Measurements from ENCODE around the gene DNASE1L1. TPM values are rescaled to one million over a fixed set of nuclear protein-coding genes. Genes with fewer than 3 reads are reported as not detected.

Gene DNASE1L1
- polyA plus RNA-seq, 1 donor (not counting 4 experiments of a cell fraction or from before 2014, with no cell fraction given) = 17.1 TPM

- Histone ChIP-seq H3K4me2 (ENCODE audit: control insufficient read depth, extremely low read depth, insufficient read depth, low read depth, low read length) (no peak overlapping the region), H3K79me2 (ENCODE audit: control insufficient read depth, insufficient read depth, low read length) (peaks cover 24% of the 10 kb centered on the region), H3K9me1 (ENCODE audit: control insufficient read depth, extremely low read depth, insufficient read depth, low read length) (no peaks in the 10 kb centered on the region), H3K4me3 (ENCODE audit: control insufficient read depth in 2 of 3, extremely low read depth in 1 of 3, insufficient read depth in 2 of 3, low read depth in 1 of 3, low read length in 3 of 3) (no peak overlapping the region), H3K4me1 (ENCODE audit: control insufficient read depth, extremely low read depth, insufficient read depth, low read length) (peaks cover 17% of the 10 kb centered on the region), H3K9ac (ENCODE audit: control insufficient read depth, extremely low read depth, insufficient read depth, low read length) (no peak overlapping the region), H4K20me1 (ENCODE audit: control insufficient read depth, extremely low read depth, insufficient read depth, low read length) (peaks cover 5% of the 10 kb centered on the region), H3K27ac (ENCODE audit: control insufficient read depth, insufficient read depth, low read length) (no peak overlapping the region), H2AFZ (ENCODE audit: control insufficient read depth, low read length) (no peak overlapping the region), H3K9me3 (ENCODE audit: control insufficient read depth, low read depth, low read length) (peaks cover 4% of the 10 kb centered on the region), H3K27me3 (ENCODE audit: control insufficient read depth, extremely low read depth, insufficient read depth, low read length) (no peaks in the 10 kb centered on the region), H3K36me3 (ENCODE audit: control insufficient read depth in 2 of 2, extremely low read depth in 1 of 2, insufficient read depth in 2 of 2, low read length in 2 of 2) (peaks cover 1 to 7% of the 10 kb centered on the region in 2 experiments)
- no peak for FAIRE-seq
- dilution Hi-C loops (cut with MboI; ENCODE audit: extremely low pct_ligation_motif_present, low sequenced_read_pairs) = no loop called here
- TF ChIP-seq CTCF (optimal IDR thresholded peaks at IDR 0.05 in 1 of 3, IDR thresholded peaks at IDR 0.05 in 1 of 3, conservative IDR thresholded peaks at IDR 0.05 in 1 of 3; ENCODE audit: extremely low read depth in 1 of 3, insufficient read depth in 2 of 3, low read length in 3 of 3) (no peak), EZH2 (IDR thresholded peaks at IDR 0.05; ENCODE audit: low read length) (no peak)
- no peak for DNase-seq (ENCODE audit: low read depth, low spot score)
These were observed 32.5 kb upstream of the DNASE1L1 start for GRCh38 chrX:154441564-154441963.

DNA sequence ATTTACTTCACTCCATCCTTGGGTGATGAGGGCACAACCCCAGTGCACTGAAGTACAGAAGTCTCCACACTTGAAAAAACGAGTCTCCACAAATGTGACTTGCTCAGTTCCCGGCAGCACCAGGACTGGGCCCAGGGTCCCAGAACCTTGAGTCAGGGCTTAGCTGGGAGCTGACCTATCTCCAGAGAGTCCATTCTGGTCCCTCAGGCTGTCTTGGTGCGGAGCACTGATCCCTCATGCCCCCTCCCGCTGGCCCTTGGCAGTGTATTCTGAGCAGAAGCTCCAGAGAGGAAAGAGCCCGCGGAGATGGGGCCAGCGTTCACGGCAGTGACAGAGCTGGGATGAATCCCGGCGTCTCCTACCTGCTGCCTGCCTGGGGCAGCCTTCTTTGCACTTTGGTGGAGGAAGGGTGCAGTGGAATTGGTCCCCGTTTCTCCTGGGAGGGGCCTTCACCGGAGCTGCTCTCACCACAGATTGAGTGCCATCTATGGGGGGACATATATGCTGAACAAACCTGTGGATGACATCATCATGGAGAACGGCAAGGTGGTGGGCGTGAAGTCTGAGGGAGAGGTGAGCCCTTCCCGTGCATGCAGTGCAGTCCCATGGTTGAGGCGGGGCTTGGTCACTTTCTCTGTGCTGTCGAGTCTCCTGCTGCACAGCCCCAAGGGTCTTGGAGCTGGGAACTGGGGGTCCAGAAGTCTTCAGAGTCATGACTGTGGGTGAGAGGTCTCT lies 31.7 kb upstream of the DNASE1L1 start:
- dilution Hi-C loops (cut with MboI; ENCODE audit: extremely low pct_ligation_motif_present, low sequenced_read_pairs) = no loop called here
- H3K9ac ChIP-seq (ENCODE audit: control insufficient read depth, extremely low read depth, insufficient read depth, low read length) = no peak overlapping the region
- peaks cover 17% of the 10 kb centered on the region for H3K4me1 ChIP-seq (ENCODE audit: control insufficient read depth, extremely low read depth, insufficient read depth, low read length)

More for the DNA sequence above, 31.7 kb upstream of the DNASE1L1 start:
- FAIRE-seq = no peak
- peaks cover 4% of the 10 kb centered on the region for H3K9me3 ChIP-seq (ENCODE audit: control insufficient read depth, low read depth, low read length)
- H4K20me1 ChIP-seq (ENCODE audit: control insufficient read depth, extremely low read depth, insufficient read depth, low read length) = peaks cover 5% of the 10 kb centered on the region
- H3K4me2 ChIP-seq (ENCODE audit: control insufficient read depth, extremely low read depth, insufficient read depth, low read depth, low read length) = no peak overlapping the region
- H3K36me3 ChIP-seq (ENCODE audit: control insufficient read depth in 2 of 2, extremely low read depth in 1 of 2, insufficient read depth in 2 of 2, low read length in 2 of 2) = peaks cover 1 to 7% of the 10 kb centered on the region in 2 experiments
- TF ChIP-seq CTCF (optimal IDR thresholded peaks at IDR 0.05 in 1 of 3, IDR thresholded peaks at IDR 0.05 in 1 of 3, conservative IDR thresholded peaks at IDR 0.05 in 1 of 3; ENCODE audit: extremely low read depth in 1 of 3, insufficient read depth in 2 of 3, low read length in 3 of 3) = no peak
- no peak for TF ChIP-seq EZH2 (IDR thresholded peaks at IDR 0.05; ENCODE audit: low read length)
- DNase-seq (ENCODE audit: low read depth, low spot score) = no peak
- H3K27me3 ChIP-seq (ENCODE audit: control insufficient read depth, extremely low read depth, insufficient read depth, low read length) = no peaks in the 10 kb centered on the region
- no peak overlapping the region for H3K27ac ChIP-seq (ENCODE audit: control insufficient read depth, insufficient read depth, low read length)
- H2AFZ ChIP-seq (ENCODE audit: control insufficient read depth, low read length) = no peak overlapping the region
- H3K9me1 ChIP-seq (ENCODE audit: control insufficient read depth, extremely low read depth, insufficient read depth, low read length) = no peaks in the 10 kb centered on the region
- H3K79me2 ChIP-seq (ENCODE audit: control insufficient read depth, insufficient read depth, low read length) = peaks cover 24% of the 10 kb centered on the region
- H3K4me3 ChIP-seq (ENCODE audit: control insufficient read depth in 2 of 3, extremely low read depth in 1 of 3, insufficient read depth in 2 of 3, low read depth in 1 of 3, low read length in 3 of 3) = no peak overlapping the region

Measured in keratinocyte (primary cell).